ENCODE results near the gene MYEF2.

Gene MYEF2

DNA sequence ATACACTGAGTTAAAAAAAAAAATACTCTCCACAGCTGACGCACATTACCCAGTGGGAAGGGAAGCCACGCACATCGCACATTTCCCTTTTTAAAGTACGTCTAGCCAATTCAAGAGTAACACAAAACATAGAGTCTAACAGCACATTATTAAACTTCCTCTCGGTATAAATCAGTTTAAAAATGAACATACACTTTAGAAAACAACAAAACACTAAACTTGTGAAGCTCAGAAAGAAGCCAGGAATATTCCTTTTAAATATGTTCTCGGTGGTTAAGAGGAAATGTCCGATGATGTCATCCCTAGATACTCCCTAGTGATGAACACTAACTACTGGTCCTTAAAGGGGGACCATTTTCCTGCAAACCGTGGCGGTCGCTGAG is 721 bp downstream of the MYEF2 start:
- TF ChIP-seq GATA2 (IDR thresholded peaks at IDR 0.05; ENCODE audit: low read depth, low read length) (no peak), GATA3 (IDR thresholded peaks at IDR 0.05; ENCODE audit: low read depth, low read length) (no peak)

DNA sequence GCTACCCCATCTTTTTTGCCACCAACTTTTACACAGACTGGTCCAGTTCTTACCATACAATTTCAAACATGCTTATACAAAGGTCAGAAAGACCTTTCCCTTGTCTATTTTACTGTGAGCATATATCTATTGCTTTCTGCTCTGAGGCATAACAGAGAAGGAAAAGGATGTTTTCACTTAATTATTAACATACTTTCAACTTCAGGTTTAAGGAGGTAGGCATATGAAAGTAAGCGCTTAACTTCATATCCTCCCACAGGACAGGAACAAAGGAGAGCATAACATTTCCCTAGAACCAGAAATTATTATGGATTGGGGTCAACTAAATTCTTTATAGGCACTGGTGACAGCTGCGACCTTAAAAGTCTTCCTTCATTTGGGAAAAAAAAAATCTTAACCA is 1.1 kb downstream of the MYEF2 start:
- TF ChIP-seq GATA3 (IDR thresholded peaks at IDR 0.05; ENCODE audit: low read depth, low read length) (no peak), GATA2 (IDR thresholded peaks at IDR 0.05; ENCODE audit: low read depth, low read length) (no peak)

DNA sequence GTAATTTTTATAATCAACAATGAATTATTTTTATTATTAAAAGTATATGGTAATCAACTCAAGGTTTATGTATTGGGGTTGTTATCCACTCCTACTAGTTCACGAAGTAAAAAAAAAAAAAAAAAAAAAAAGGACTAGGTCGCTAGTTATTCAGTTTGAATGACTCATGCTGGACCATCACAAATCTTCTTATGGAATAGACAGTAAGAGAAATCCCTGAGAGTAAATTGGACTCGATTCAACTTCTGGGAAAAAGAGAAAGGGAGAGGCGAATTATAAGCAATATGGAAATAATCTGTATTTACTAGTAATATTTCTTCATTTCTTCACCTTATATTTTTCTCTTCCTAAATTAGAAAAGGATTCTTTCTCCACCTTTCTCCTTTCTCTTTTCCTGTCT is 2.0 kb downstream of the MYEF2 start:
- TF ChIP-seq GATA3 (IDR thresholded peaks at IDR 0.05; ENCODE audit: low read depth, low read length) (no peak), GATA2 (IDR thresholded peaks at IDR 0.05; ENCODE audit: low read depth, low read length) (no peak)

DNA sequence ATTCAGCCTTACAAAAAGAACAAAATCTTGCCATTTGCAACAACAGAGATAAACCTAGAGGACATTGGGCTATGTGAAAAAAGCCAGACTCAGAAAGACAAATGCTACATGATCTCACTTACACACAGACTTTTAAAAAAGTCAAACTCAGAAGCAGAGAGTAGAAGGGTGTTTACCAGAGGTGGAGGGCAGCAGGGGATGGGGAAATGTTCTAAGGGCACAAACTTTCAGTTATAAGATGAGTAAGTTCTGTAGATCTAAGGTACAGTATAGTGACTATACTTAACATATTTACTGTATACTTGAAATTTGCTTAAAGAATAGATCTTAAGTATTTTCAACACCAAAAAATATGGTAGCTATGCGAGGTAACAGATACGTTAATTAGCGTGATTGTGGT is 3.0 kb downstream of the MYEF2 start:
- TF ChIP-seq GATA3 (IDR thresholded peaks at IDR 0.05; ENCODE audit: low read depth, low read length) (no peak), GATA2 (IDR thresholded peaks at IDR 0.05; ENCODE audit: low read depth, low read length) (no peak)

DNA sequence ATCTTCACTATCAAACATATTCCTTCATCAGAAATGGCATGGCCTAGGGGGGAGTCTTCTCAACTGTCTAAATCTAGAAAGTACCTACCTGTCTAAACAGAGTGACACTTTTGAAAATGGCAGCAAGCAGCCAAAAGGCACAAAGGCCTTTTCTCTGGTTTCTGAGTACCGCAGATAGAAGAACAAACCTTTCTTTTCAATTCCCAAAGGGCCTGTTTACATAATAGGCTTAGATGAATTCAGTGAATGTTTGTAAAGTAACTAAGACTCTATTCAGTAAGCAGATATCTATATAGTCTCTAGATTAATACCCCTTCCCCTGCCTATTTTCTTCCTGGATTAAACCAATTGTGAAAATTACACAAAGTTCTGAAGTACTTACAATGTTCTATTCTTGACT is 7.1 kb downstream of the MYEF2 start:
- TF ChIP-seq GATA3 (IDR thresholded peaks at IDR 0.05; ENCODE audit: low read depth, low read length) = no peak

DNA sequence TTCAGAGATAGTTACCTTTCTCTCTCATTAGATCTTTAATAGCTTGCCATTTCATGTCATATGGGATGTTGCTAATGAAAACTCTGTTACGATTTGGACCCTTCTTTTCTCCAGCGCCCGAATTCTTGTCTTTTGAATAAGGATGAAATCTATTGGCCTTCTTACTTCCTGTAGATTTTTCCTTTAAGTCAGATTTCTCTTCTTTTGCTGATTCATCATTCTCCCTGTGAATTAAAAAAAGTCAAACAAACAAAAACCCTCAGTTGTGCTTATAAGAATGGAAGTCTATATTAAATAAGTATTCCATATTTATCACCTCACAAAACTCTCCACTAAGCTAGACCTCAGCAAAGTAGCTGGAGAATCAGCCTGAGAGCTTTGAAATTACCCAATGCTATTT is 9.5 kb downstream of the MYEF2 start:
- no peak for TF ChIP-seq GATA3 (IDR thresholded peaks at IDR 0.05; ENCODE audit: low read depth, low read length)
- TF ChIP-seq GATA2 (IDR thresholded peaks at IDR 0.05; ENCODE audit: low read depth, low read length) = no peak

- no peak for TF ChIP-seq GATA2 (IDR thresholded peaks at IDR 0.05; ENCODE audit: low read depth, low read length)
- TF ChIP-seq GATA3 (IDR thresholded peaks at IDR 0.05; ENCODE audit: low read depth, low read length) = no peak
Observed at GRCh38 chr15:48153526-48153925, 24.6 kb downstream of the MYEF2 start.

GRCh38 chr15:48149858-48150257 is 28.2 kb downstream of the MYEF2 start:
- TF ChIP-seq GATA3 (IDR thresholded peaks at IDR 0.05; ENCODE audit: low read depth, low read length) (no peak), GATA2 (IDR thresholded peaks at IDR 0.05; ENCODE audit: low read depth, low read length) (no peak)

DNA sequence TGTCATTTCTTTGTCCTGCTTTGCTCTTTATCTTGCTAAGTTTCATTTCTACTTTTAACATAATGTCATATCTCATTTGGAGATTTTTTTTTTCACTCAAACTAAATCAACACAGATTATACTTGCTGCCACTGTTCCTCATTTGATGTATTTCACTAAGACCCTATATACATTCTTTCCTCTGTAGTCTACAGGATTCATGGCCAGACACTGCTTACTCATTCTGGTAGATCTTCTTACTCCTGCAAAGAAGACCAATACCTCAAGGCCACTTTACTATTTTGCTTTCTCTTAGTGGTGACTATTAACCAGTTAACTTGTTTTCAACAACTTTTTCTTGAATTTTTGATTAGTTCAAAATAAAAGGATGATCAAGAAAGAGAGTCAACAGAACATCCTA is 30.7 kb downstream of the MYEF2 start:
- TF ChIP-seq GATA3 (IDR thresholded peaks at IDR 0.05; ENCODE audit: low read depth, low read length) (no peak), GATA2 (IDR thresholded peaks at IDR 0.05; ENCODE audit: low read depth, low read length) (no peak)

- TF ChIP-seq GATA3 (IDR thresholded peaks at IDR 0.05; ENCODE audit: low read depth, low read length) = no peak
- TF ChIP-seq GATA2 (IDR thresholded peaks at IDR 0.05; ENCODE audit: low read depth, low read length) = no peak
Observed at GRCh38 chr15:48145923-48146322, 32.2 kb downstream of the MYEF2 start.

GRCh38 chr15:48144889-48145288 is 33.2 kb downstream of the MYEF2 start:
- TF ChIP-seq GATA3 (IDR thresholded peaks at IDR 0.05; ENCODE audit: low read depth, low read length) (no peak), GATA2 (IDR thresholded peaks at IDR 0.05; ENCODE audit: low read depth, low read length) (no peak)

GRCh38 chr15:48143856-48144255 is 34.2 kb downstream of the MYEF2 start:
- TF ChIP-seq GATA2 (IDR thresholded peaks at IDR 0.05; ENCODE audit: low read depth, low read length) (no peak), GATA3 (IDR thresholded peaks at IDR 0.05; ENCODE audit: low read depth, low read length) (no peak)

DNA sequence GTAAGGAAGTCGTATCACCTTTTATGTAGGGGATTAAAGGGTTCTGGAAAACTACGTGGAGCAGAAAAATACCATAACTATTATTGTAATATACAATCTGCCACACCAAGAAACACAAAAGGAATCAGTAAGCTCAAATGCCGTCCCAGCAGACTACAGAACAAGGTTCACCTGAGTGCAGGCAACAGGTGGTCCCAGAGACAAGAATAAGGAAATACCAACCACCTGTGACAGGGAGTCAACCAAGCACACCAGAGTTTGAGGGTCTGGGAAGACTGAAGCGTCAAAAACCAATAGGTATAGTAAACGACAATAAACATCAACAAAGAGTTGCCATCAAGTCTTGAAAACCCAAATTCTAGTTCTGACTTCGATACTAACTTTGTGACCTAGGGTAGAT is 45.2 kb downstream of the MYEF2 start:
- TF ChIP-seq GATA2 (IDR thresholded peaks at IDR 0.05; ENCODE audit: low read depth, low read length) (no peak), GATA3 (IDR thresholded peaks at IDR 0.05; ENCODE audit: low read depth, low read length) (no peak)

- TF ChIP-seq GATA3 (IDR thresholded peaks at IDR 0.05; ENCODE audit: low read depth, low read length) (no peak), GATA2 (IDR thresholded peaks at IDR 0.05; ENCODE audit: low read depth, low read length) (no peak)
Observed at GRCh38 chr15:48131324-48131723, 46.8 kb downstream of the MYEF2 start.

GRCh38 chr15:48126667-48127355 is 51.3 kb downstream of the MYEF2 start:
- TF ChIP-seq GATA3 (IDR thresholded peaks at IDR 0.05; ENCODE audit: low read depth, low read length) (no peak), GATA2 (IDR thresholded peaks at IDR 0.05; ENCODE audit: low read depth, low read length) (no peak)

DNA sequence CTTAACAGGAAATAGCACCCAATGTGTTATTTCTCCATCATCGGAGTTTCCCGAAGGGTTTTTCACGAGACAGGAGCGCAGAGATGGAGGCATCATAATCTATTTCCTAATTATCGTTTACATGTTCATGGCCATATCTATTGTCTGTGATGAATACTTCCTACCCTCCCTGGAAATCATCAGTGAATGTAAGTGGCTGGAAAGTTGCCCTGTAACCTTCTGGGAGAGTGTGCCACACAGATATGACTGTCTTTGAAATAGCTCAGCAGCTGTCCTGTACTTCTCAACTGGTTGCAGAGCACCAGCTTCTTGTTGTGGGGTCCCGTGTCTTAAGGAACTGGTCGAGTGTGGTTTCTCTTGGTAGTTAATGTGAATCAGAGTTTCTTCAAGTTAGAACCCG is 56.2 kb downstream of the MYEF2 start:
- TF ChIP-seq GATA3 (IDR thresholded peaks at IDR 0.05; ENCODE audit: low read depth, low read length) (no peak), GATA2 (IDR thresholded peaks at IDR 0.05; ENCODE audit: low read depth, low read length) (no peak)
